ENCODE results near the gene SAMD9. TPM values are rescaled to one million over a fixed set of nuclear protein-coding genes. Genes with fewer than 3 reads are reported as not detected.

SAMD9 gene
- 26.2 and 31.2 TPM in 2 replicates for total RNA-seq (2014; rRNA removed; shearing (Covaris generic))
- polyA plus RNA-seq (2016; fragmentation: Nextera tagmentation; extraction: Ambion mirVana), result 14.1 and 15.3 TPM in 2 replicates

- H3F3A ChIP-seq (ENCODE audit: insufficient read depth), result peaks cover 47% of the 10 kb centered on the region
- TF ChIP-seq EZH2phosphoT487 (IDR thresholded peaks at IDR 0.05; ENCODE audit: insufficient read depth, low read depth), result no peak
- peak within 1 kb of the TSS; percentile 92 for H3K27ac ChIP-seq
- no peaks in the 10 kb centered on the region for H4K20me1 ChIP-seq (ENCODE audit: insufficient read depth)
- no peaks in the 10 kb centered on the region for H3K9me3 ChIP-seq (ENCODE audit: low read depth)
- H3K4me1 ChIP-seq (ENCODE audit: insufficient read depth), result peaks cover 46% of the 10 kb centered on the region
- no peaks in the 10 kb centered on the region for H3K36me3 ChIP-seq (ENCODE audit: low read depth)
- DNase-seq, result peak; percentile 95
- peak within 1 kb of the TSS; percentile 72 for H3K9ac ChIP-seq
- in situ Hi-C loops (cut with MboI), result no loop called here
- peak within 1 kb of the TSS; percentile 85 for H3K4me2 ChIP-seq (ENCODE audit: unreplicated experiment)
- WGBS, 2 experiments (ENCODE audit: low coverage in 1 of 2, low lambda C conversion rate in 2 of 2, missing lambda C conversion rate in 2 of 2), result 0 to 1% methylated on average over 4 of the region's 4 CpGs
- peaks cover 44% of the 10 kb centered on the region for H3K79me2 ChIP-seq (ENCODE audit: insufficient read depth)
- H2AFZ ChIP-seq, result peak within 1 kb of the TSS; percentile 83
- H3K4me3 ChIP-seq, result peak within 1 kb of the TSS; percentile 78
- H3K27me3 ChIP-seq (replicated peaks; ENCODE audit: insufficient read depth), result no peaks in the 10 kb centered on the region
- H3K9me2 ChIP-seq (ENCODE audit: insufficient read depth), result no peaks in the 10 kb centered on the region
These were observed at the start of gene SAMD9 for GRCh38 chr7:93117852-93118530. Gene SAMD9 (minus strand): TSS chr7:93117979. CDS start chr7:93106097, 11,882 bp downstream.

GRCh38 chr7:93165447-93165846 is 47.7 kb upstream of the SAMD9 start:
- 0 out of 2 replicates have a peak overlapping the region, but pooled peaks have one; percentile 3 for H3K4me3 ChIP-seq
- H2AFZ ChIP-seq, result peak overlapping the region; percentile 65
- H3K4me2 ChIP-seq (ENCODE audit: unreplicated experiment), result peak overlapping the region; percentile 17
- H3K79me2 ChIP-seq (ENCODE audit: insufficient read depth), result no peaks in the 10 kb centered on the region
- H4K20me1 ChIP-seq (ENCODE audit: insufficient read depth), result no peaks in the 10 kb centered on the region
- H3K27ac ChIP-seq, result no peak overlapping the region
- H3K9me3 ChIP-seq (ENCODE audit: low read depth), result no peaks in the 10 kb centered on the region
- no peak for DNase-seq
- no peaks in the 10 kb centered on the region for H3F3A ChIP-seq (ENCODE audit: insufficient read depth)
- no peaks in the 10 kb centered on the region for H3K27me3 ChIP-seq (replicated peaks; ENCODE audit: insufficient read depth)
- H3K4me1 ChIP-seq (ENCODE audit: insufficient read depth), result no peaks in the 10 kb centered on the region
- in situ Hi-C loops (cut with MboI), result no loop called here
- no peaks in the 10 kb centered on the region for H3K9me2 ChIP-seq (ENCODE audit: insufficient read depth)
- TF ChIP-seq EZH2phosphoT487 (IDR thresholded peaks at IDR 0.05; ENCODE audit: insufficient read depth, low read depth) (no peak), EZH2 (IDR thresholded peaks at IDR 0.05; ENCODE audit: insufficient read depth, poor library complexity, severe bottlenecking) (no peak)
- no peaks in the 10 kb centered on the region for H3K36me3 ChIP-seq (ENCODE audit: low read depth)
- no peak overlapping the region for H3K9ac ChIP-seq
- 57 to 59% methylated on average over 1 of the region's 1 CpG for WGBS, 2 experiments (ENCODE audit: low coverage in 1 of 2, low lambda C conversion rate in 2 of 2, missing lambda C conversion rate in 2 of 2)

GRCh38 chr7:93164766-93165165 is 47.0 kb upstream of the SAMD9 start:
- TF ChIP-seq EZH2 (IDR thresholded peaks at IDR 0.05; ENCODE audit: insufficient read depth, poor library complexity, severe bottlenecking) (no peak), EZH2phosphoT487 (IDR thresholded peaks at IDR 0.05; ENCODE audit: insufficient read depth, low read depth) (no peak)
- DNase-seq, result no peak

GRCh38 chr7:93161181-93161762 is 43.5 kb upstream of the SAMD9 start:
- no peak overlapping the region for H3K4me3 ChIP-seq
- no peaks in the 10 kb centered on the region for H3F3A ChIP-seq (ENCODE audit: insufficient read depth)
- no peak for DNase-seq
- H4K20me1 ChIP-seq (ENCODE audit: insufficient read depth), result no peaks in the 10 kb centered on the region
- no peak overlapping the region for H3K4me2 ChIP-seq (ENCODE audit: unreplicated experiment)
- no peaks in the 10 kb centered on the region for H3K27me3 ChIP-seq (replicated peaks; ENCODE audit: insufficient read depth)
- no peaks in the 10 kb centered on the region for H3K36me3 ChIP-seq (ENCODE audit: low read depth)
- no peaks in the 10 kb centered on the region for H3K9me3 ChIP-seq (ENCODE audit: low read depth)
- no peak overlapping the region for H2AFZ ChIP-seq
- WGBS, 2 experiments (ENCODE audit: low coverage in 1 of 2, low lambda C conversion rate in 2 of 2, missing lambda C conversion rate in 2 of 2), result 56 to 63% methylated on average over 3 of the region's 3 CpGs
- in situ Hi-C loops (cut with MboI), result no loop called here
- no peaks in the 10 kb centered on the region for H3K4me1 ChIP-seq (ENCODE audit: insufficient read depth)
- H3K9me2 ChIP-seq (ENCODE audit: insufficient read depth), result no peaks in the 10 kb centered on the region
- no peaks in the 10 kb centered on the region for H3K79me2 ChIP-seq (ENCODE audit: insufficient read depth)
- TF ChIP-seq EZH2 (IDR thresholded peaks at IDR 0.05; ENCODE audit: insufficient read depth, poor library complexity, severe bottlenecking), result no peak
- no peak overlapping the region for H3K9ac ChIP-seq
- no peak overlapping the region for H3K27ac ChIP-seq

More at GRCh38 chr7:93164766-93165165, 47.0 kb upstream of the SAMD9 start:
- Histone ChIP-seq H3K9me3 (ENCODE audit: low read depth) (no peaks in the 10 kb centered on the region), H2AFZ (no peak overlapping the region), H3K36me3 (ENCODE audit: low read depth) (no peaks in the 10 kb centered on the region), H3K27me3 (replicated peaks; ENCODE audit: insufficient read depth) (no peaks in the 10 kb centered on the region), H3K9me2 (ENCODE audit: insufficient read depth) (no peaks in the 10 kb centered on the region), H3F3A (ENCODE audit: insufficient read depth) (no peaks in the 10 kb centered on the region), H3K4me1 (ENCODE audit: insufficient read depth) (no peaks in the 10 kb centered on the region), H3K4me2 (ENCODE audit: unreplicated experiment) (no peak overlapping the region), H3K27ac (no peak overlapping the region), H3K9ac (no peak overlapping the region), H3K4me3 (no peak overlapping the region), H4K20me1 (ENCODE audit: insufficient read depth) (no peaks in the 10 kb centered on the region), H3K79me2 (ENCODE audit: insufficient read depth) (no peaks in the 10 kb centered on the region)
- WGBS, 2 experiments (ENCODE audit: low coverage in 1 of 2, low lambda C conversion rate in 2 of 2, missing lambda C conversion rate in 2 of 2), result 65 to 73% methylated on average over 2 of the region's 2 CpGs
- in situ Hi-C loops (cut with MboI), result no loop called here

Measured in GM23248 (cell line).